ENCODE results near the gene IGFBP2.
A peak's percentile ranks its signal among the peaks of the same experiment; 100 is the strongest.

IGFBP2 gene

GRCh38 chr2:216603010-216603883, 30.0 kb upstream of the IGFBP2 start:
- no peak overlapping the region for H3K4me3 ChIP-seq (ENCODE audit: low read depth, low read length)
- TF ChIP-seq, protein P1, sequence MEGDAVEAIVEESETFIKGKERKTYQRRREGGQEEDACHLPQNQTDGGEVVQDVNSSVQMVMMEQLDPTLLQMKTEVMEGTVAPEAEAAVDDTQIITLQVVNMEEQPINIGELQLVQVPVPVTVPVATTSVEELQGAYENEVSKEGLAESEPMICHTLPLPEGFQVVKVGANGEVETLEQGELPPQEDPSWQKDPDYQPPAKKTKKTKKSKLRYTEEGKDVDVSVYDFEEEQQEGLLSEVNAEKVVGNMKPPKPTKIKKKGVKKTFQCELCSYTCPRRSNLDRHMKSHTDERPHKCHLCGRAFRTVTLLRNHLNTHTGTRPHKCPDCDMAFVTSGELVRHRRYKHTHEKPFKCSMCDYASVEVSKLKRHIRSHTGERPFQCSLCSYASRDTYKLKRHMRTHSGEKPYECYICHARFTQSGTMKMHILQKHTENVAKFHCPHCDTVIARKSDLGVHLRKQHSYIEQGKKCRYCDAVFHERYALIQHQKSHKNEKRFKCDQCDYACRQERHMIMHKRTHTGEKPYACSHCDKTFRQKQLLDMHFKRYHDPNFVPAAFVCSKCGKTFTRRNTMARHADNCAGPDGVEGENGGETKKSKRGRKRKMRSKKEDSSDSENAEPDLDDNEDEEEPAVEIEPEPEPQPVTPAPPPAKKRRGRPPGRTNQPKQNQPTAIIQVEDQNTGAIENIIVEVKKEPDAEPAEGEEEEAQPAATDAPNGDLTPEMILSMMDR (IDR thresholded peaks at IDR 0.05; ENCODE audit: insufficient read depth, low read depth, low read length, missing control alignments): no peak
- no peak for DNase-seq (ENCODE audit: low read depth)

DNA sequence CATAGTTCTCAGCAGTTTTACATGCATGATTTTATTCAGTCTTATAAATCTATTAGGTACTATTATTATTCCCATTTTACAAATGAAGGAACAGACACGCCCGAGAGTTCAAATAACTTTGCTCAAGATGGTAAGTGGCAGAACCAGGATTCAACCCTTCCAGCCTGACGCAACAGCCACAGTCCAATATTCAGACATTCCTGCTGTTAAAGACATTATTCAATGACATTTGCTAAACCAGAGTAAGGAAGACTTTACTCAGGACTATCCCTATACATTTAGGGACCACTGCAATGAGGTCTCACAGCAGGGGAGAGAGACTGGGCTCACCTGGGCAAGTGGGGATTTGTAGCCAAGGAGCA, 29.4 kb upstream of the IGFBP2 start:
- TF ChIP-seq, protein P1 (IDR thresholded peaks at IDR 0.05; ENCODE audit: insufficient read depth, low read depth, low read length, missing control alignments): no peak
- H3K4me3 ChIP-seq (ENCODE audit: low read depth, low read length): no peak overlapping the region
- DNase-seq (ENCODE audit: low read depth): no peak

DNA sequence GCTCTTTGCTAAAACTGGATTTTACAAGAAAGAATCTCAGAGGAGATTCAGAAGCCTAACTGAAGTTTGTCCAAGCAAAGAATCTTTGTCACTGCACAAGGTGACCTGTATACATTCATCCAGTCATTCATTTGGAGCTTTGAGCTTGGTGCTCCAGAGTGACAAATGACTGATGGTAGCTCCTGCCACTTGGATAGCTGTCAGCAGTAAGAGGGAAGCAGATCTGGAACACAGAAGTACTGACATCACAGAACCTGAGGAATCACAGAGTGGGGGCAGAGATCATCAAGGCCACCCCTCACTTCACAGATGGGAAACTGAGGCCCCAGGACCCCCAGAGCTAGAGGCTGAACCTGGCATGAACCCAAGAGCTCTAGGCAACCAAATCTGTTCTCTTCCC, 28.8 kb upstream of the IGFBP2 start:
- DNase-seq (ENCODE audit: low read depth): no peak
- TF ChIP-seq, protein P1 (IDR thresholded peaks at IDR 0.05; ENCODE audit: insufficient read depth, low read depth, low read length, missing control alignments): no peak
- H3K4me3 ChIP-seq (ENCODE audit: low read depth, low read length): no peak overlapping the region

DNA sequence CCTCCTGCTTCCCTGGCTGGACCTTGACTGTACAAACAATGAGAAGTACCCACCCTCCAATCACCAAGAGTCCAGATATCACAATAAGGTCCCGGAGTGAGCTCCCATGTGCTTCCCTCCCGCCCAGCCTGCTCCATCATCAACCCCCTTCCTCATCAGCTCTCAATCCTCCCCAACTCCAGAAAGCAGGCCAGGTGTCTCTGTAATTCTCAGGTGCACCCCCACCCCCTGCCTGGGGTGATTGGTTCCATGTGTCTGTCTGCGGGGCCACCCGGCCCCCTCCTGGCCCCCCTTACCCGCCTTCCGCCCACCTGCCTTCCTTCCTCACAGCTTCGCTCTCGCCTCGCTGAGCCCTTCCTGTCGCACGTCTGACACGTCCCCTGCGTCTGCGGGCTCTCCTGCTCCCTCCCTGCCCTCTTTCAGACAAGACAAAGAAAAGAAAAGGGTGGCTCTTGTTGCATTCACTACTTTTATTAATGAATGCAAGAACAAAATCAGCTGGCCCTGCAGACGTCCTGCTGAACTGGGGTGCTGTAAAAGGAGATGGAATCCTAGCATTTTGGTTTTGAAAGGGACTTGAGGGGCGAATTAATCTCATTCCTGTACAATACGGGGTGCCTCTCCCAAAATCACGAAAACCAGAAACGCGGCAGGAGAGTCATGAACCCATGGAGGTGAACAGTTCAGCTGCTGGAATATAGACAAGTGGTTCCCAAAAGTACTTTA, 26.5 kb upstream of the IGFBP2 start:
- TF ChIP-seq, protein P1 (IDR thresholded peaks at IDR 0.05; ENCODE audit: insufficient read depth, low read depth, low read length, missing control alignments): no peak
- peak overlapping the region; percentile 37 for H3K4me3 ChIP-seq (ENCODE audit: low read depth, low read length)
- DNase-seq (ENCODE audit: low read depth): peak; percentile 25

- no peak overlapping the region for H3K4me3 ChIP-seq (ENCODE audit: low read depth, low read length)
- DNase-seq (ENCODE audit: low read depth): no peak
- TF ChIP-seq, protein P1 (IDR thresholded peaks at IDR 0.05; ENCODE audit: insufficient read depth, low read depth, low read length, missing control alignments): no peak
These were observed 26.0 kb upstream of the IGFBP2 start for GRCh38 chr2:216607277-216607560.

DNA sequence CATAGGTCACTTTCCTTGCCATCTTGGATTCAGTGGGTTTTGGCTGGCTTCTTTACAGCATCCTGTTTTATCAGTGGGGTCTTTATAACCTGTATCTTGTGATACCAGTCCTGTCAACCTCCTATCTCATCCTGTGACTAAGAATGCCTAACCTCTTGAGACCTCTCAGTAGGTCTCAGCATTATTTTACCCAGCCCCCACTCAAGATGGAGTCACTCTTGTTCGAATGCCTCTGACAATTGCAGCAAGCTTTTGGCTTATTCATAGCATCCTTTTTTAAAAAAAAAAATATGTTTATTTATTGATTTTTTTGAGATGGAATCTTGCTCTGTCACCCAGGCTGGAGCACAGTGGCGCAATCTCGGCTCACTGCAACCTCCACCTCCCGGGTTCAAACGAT, 24.7 kb upstream of the IGFBP2 start:
- H3K4me3 ChIP-seq (ENCODE audit: low read depth, low read length): no peak overlapping the region
- TF ChIP-seq, protein P1 (IDR thresholded peaks at IDR 0.05; ENCODE audit: insufficient read depth, low read depth, low read length, missing control alignments): no peak
- no peak for DNase-seq (ENCODE audit: low read depth)
